ENCODE measurements around the gene POU2AF3.

DNA sequence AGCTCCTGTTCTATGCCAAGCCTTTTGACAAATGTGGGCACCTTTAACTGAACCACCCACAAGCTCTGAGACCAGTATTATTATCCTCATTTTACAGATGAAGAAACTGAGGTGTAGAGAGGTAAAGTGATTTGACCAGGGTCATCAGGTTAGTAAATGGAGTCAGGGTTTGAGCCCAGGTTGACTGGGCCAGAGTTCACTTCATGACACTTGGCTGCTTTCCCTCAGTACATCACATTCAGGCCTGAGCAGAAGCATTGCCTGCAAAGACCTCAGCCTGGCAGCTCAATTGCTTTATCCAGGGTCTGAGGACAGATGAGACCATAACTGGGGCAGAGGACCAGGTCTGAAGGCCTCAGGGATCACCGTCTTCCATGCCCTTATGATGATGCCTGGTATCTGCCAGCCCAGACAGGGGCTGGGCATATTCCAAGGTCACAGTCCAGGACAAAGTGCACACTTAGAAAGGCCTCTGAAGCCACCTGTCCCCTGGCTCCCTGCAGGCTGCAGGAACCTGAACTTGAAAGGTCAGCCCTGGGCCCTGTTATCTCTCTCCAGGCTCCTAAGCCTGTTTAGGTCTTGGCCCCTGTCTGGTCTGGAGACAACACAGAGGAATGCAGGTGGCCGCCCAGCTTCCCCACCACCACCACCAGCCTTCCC, 32.0 kb downstream of the POU2AF3 start:
- TF ChIP-seq, protein P1, sequence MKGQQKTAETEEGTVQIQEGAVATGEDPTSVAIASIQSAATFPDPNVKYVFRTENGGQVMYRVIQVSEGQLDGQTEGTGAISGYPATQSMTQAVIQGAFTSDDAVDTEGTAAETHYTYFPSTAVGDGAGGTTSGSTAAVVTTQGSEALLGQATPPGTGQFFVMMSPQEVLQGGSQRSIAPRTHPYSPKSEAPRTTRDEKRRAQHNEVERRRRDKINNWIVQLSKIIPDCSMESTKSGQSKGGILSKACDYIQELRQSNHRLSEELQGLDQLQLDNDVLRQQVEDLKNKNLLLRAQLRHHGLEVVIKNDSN (IDR thresholded peaks at IDR 0.05) = no peak
- TF ChIP-seq RAD21 (IDR thresholded peaks at IDR 0.05; ENCODE audit: low read depth) (no peak), CEBPB (IDR thresholded peaks at IDR 0.05) (no peak)

Measured in Ishikawa (cell line).